ENCODE results near the gene MYADM. TPM values are rescaled to one million over a fixed set of nuclear protein-coding genes. Genes with fewer than 3 reads are reported as not detected.

MYADM gene
- total RNA-seq, 1 experiment from 2014 or later, result 78.6 TPM

DNA sequence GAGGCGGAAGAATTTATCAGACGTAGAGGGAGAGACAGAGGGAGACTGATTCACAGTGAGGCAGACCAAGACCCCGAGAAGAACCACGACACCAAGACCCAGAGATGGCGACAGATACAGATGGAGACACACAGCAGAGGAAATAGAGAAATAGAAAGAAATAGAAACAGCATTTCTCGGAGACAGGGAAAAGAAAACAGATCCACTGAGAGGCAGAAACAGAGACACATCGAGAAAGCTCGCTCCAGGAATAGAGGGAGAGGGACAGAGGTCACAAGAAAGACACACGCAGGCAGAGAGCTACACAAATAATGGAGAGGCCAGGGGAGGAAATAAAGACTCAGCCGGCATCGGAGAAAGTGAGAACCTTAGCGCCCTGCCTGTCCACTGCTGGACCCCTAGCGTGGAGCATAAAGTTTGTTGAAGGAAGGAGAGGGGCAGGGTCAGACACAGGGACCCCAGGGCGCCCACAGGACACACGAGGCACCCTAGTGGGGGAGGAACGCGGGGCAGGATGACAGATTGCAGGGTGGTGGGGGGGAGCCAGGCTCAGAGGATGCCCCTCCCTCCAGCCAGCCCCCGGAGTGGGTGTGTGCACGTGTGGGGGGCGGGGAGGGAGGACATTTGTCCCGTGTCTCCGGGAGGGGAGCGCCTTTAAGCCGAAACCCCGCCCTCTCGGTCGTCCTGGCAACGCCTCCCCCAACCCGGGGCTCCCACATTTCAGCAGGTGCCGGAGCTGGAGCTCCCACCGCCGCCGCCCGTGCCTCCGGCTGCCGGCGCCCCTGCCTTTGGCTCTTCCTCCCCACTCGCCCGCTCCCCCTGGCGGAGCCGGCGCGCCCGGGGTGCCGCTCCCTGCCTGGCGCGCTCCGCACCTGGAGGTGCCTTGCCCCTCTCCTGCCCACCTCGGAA lies 14.1 kb downstream of the MYADM start, which contains the start of gene PRKCG:
Gene PRKCG (plus strand): TSS at position 716 of the 909 bp plus-strand sequence. CDS start 298 bp downstream, outside the sequence.
- ChIA-PET POLR2A (interaction anchor here (0.6 to 4.0 kb wide), 3 partner anchors 11 to 60 kb away, joined by 3 to 43 read pairs (median 5); partner anchors contain the start of gene MYADM), CTCF (interaction anchor here (0.6 to 4.1 kb wide), 19 partner anchors 10 to 255 kb away, joined by 3 to 37 read pairs (median 5); partner anchors contain the start of genes CACNG7 and MYADM)
- Mint-ChIP-seq H3K4me1 (peaks cover 25% of the 10 kb centered on the region), H3K27ac (no peak within 1 kb of the TSS), H3K36me3 (peaks cover 8% of the 10 kb centered on the region; the same call in 1 of the 2 replicates), H3K9me3 (no peaks in the 10 kb centered on the region), H3K27me3 (ENCODE audit: low read depth) (peaks cover 14% of the 10 kb centered on the region), H3K4me3 (no peak within 1 kb of the TSS; the same call in 1 of the 2 replicates)
- peak; percentile 86 for DNase-seq (ENCODE audit: low spot score)
- TF ChIP-seq TEAD1 (CRISPR knock-in tag; IDR thresholded peaks at IDR 0.05) (no peak), ARID4B (CRISPR knock-in tag; IDR thresholded peaks at IDR 0.05; ENCODE audit: borderline replicate concordance) (0 out of 2 replicates have a peak, but pooled peaks have one; percentile 32), SMAD4 (CRISPR knock-in tag; IDR thresholded peaks at IDR 0.05) (no peak), HMGXB4 (CRISPR knock-in tag; IDR thresholded peaks at IDR 0.05) (peak; percentile 90), ELF4 (CRISPR knock-in tag; IDR thresholded peaks at IDR 0.05; ENCODE audit: low read depth) (no peak), RORB (CRISPR knock-in tag; IDR thresholded peaks at IDR 0.05) (no peak), FOXP1 (CRISPR knock-in tag; IDR thresholded peaks at IDR 0.05; ENCODE audit: borderline replicate concordance) (peak; percentile 46; the same call in 1 of the 2 replicates), MYBL2 (CRISPR knock-in tag; IDR thresholded peaks at IDR 0.05) (0 out of 2 replicates have a peak, but pooled peaks have one; percentile 56), E2F5 (CRISPR knock-in tag; IDR thresholded peaks at IDR 0.05) (peak; percentile 46; the same call in 1 of the 2 replicates), ZNF423 (CRISPR knock-in tag; IDR thresholded peaks at IDR 0.05) (peak; percentile 96), USF1 (CRISPR knock-in tag; IDR thresholded peaks at IDR 0.05) (no peak), CTCF (IDR thresholded peaks at IDR 0.05) (no peak), ZNF232 (CRISPR knock-in tag; IDR thresholded peaks at IDR 0.05) (no peak), ZNF671 (CRISPR knock-in tag; IDR thresholded peaks at IDR 0.05) (no peak), SP1 (CRISPR knock-in tag; conservative IDR thresholded peaks at IDR 0.05) (peak; percentile 53), CBFB (CRISPR knock-in tag; IDR thresholded peaks at IDR 0.05; ENCODE audit: low read depth) (0 out of 2 replicates have a peak, but pooled peaks have one; percentile 56)
- TF ChIP-seq, protein P1, sequence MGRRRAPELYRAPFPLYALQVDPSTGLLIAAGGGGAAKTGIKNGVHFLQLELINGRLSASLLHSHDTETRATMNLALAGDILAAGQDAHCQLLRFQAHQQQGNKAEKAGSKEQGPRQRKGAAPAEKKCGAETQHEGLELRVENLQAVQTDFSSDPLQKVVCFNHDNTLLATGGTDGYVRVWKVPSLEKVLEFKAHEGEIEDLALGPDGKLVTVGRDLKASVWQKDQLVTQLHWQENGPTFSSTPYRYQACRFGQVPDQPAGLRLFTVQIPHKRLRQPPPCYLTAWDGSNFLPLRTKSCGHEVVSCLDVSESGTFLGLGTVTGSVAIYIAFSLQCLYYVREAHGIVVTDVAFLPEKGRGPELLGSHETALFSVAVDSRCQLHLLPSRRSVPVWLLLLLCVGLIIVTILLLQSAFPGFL (CRISPR knock-in tag; IDR thresholded peaks at IDR 0.05; ENCODE audit: borderline replicate concordance), result no peak
- TF ChIP-seq, protein P2, sequence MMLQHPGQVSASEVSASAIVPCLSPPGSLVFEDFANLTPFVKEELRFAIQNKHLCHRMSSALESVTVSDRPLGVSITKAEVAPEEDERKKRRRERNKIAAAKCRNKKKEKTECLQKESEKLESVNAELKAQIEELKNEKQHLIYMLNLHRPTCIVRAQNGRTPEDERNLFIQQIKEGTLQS (CRISPR knock-in tag; conservative IDR thresholded peaks at IDR 0.05), result no peak
- TF ChIP-seq, protein P3, sequence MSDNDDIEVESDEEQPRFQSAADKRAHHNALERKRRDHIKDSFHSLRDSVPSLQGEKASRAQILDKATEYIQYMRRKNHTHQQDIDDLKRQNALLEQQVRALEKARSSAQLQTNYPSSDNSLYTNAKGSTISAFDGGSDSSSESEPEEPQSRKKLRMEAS (CRISPR knock-in tag; IDR thresholded peaks at IDR 0.05), result peak; percentile 43; the same call in 1 of the 2 replicates
- ATAC-seq, result peak; percentile 7

Measured in WTC11 (cell line).